Natural killer cell treated with Interleukin-12 subunit alpha and Interleukin-12 subunit beta and Interleukin-15 and Interleukin-18, amount 100 ng/mL, for 72 hours (primary cell): ENCODE measurements around the gene DNAJA4. TPM values are rescaled to one million over a fixed set of nuclear protein-coding genes. Genes with fewer than 3 reads are reported as not detected.

Experiments used
- ATAC-seq, 2 donors: fragments of 150-1000 bp; cut with Tn5 transposase in 1 of 2; sonication (Bioruptor Pico), chemical (Tn5 transposase) in 1 of 2; 2 replicates each; pipeline ENCODE4 v1.10.0; 2021
- DNase-seq: peaks from one replicate; pipeline ENCODE4 v3.0.0; 2022; ENCODE audit warnings: low spot score
- H3K27ac Mint-ChIP-seq, 2 donors: 1 replicate in 1 of 2; 2 replicates in 1 of 2; pipeline ENCODE4 v1.8.0; 2022; ENCODE audit warnings: mixed read lengths in 2 of 2, mild to moderate bottlenecking in 1 of 2, moderate library complexity in 1 of 2
- H3K27me3 Mint-ChIP-seq, 2 donors: 1 replicate in 1 of 2; 2 replicates in 1 of 2; pipeline ENCODE4 v1.8.0; 2022; ENCODE audit warnings: mixed read lengths in 2 of 2
- H3K36me3 Mint-ChIP-seq: one replicate; pipeline ENCODE4 v1.8.0; 2022; ENCODE audit warnings: mixed read lengths
- H3K4me1 Mint-ChIP-seq, 2 donors: 1 replicate in 1 of 2; 2 replicates in 1 of 2; pipeline ENCODE4 v1.8.0; 2022; ENCODE audit warnings: low read depth in 2 of 2, mixed read lengths in 2 of 2, mild to moderate bottlenecking in 1 of 2
- H3K4me3 Mint-ChIP-seq: one replicate; pipeline ENCODE4 v1.8.0; 2022; ENCODE audit warnings: mixed read lengths
- H3K9me3 Mint-ChIP-seq: 2 replicates; pipeline ENCODE4 v1.8.0; 2022; ENCODE audit warnings: mixed read lengths
- total RNA-seq, 2 donors: library from RNA; stranded (reverse); gene quantifications; one replicate each; pipeline ENCODE4 v1.2.3, GENCODE V29; 2022

Gene DNAJA4
- total RNA-seq, 2 donors from 2014 or later: 35.2 to 50.4 TPM

GRCh38 chr15:78304216-78305066 is 40.1 kb downstream of the DNAJA4 start:
- H3K27me3 Mint-ChIP-seq: peaks cover 0 to 4% of the 10 kb centered on the region in 2 donors

GRCh38 chr15:78306176-78306774 is 41.9 kb downstream of the DNAJA4 start:
- peaks cover 0 to 4% of the 10 kb centered on the region in 2 donors for H3K27me3 Mint-ChIP-seq
- H3K4me1 Mint-ChIP-seq: peaks cover 4 to 16% of the 10 kb centered on the region in 2 donors
- no peak for ATAC-seq
- H3K4me3 Mint-ChIP-seq: no peak overlapping the region
- no peak overlapping the region for H3K27ac Mint-ChIP-seq
- H3K36me3 Mint-ChIP-seq: no peaks in the 10 kb centered on the region
- no peak for DNase-seq
- H3K9me3 Mint-ChIP-seq: no peaks in the 10 kb centered on the region

More at GRCh38 chr15:78304216-78305066, 40.1 kb downstream of the DNAJA4 start:
- Mint-ChIP-seq H3K27ac (no peak overlapping the region), H3K9me3 (no peaks in the 10 kb centered on the region), H3K36me3 (no peaks in the 10 kb centered on the region), H3K4me3 (no peak overlapping the region), H3K4me1 (peaks cover 7 to 17% of the 10 kb centered on the region in 2 donors)
- DNase-seq (no peak), ATAC-seq (no peak)

GRCh38 chr15:78307976-78308375 is 43.6 kb downstream of the DNAJA4 start:
- ATAC-seq (no peak), DNase-seq (no peak)
- H3K27ac Mint-ChIP-seq: no peak overlapping the region

GRCh38 chr15:78308422-78309032 is 44.2 kb downstream of the DNAJA4 start:
- no peak overlapping the region for H3K4me3 Mint-ChIP-seq
- DNase-seq: peak; percentile 72

More at GRCh38 chr15:78307976-78308375, 43.6 kb downstream of the DNAJA4 start:
- Mint-ChIP-seq H3K9me3 (no peaks in the 10 kb centered on the region), H3K36me3 (no peaks in the 10 kb centered on the region), H3K4me3 (no peak overlapping the region), H3K27me3 (peaks cover 0 to 4% of the 10 kb centered on the region in 2 donors), H3K4me1 (no peaks in the 10 kb centered on the region)

GRCh38 chr15:78311292-78311691 is 46.9 kb downstream of the DNAJA4 start:
- Mint-ChIP-seq H3K36me3 (no peaks in the 10 kb centered on the region), H3K9me3 (no peaks in the 10 kb centered on the region), H3K27me3 (peaks cover 0 to 4% of the 10 kb centered on the region in 2 donors), H3K4me3 (no peak overlapping the region), H3K4me1 (no peaks in the 10 kb centered on the region), H3K27ac (no peak overlapping the region)
- DNase-seq (no peak), ATAC-seq (no peak)

More at GRCh38 chr15:78308422-78309032, 44.2 kb downstream of the DNAJA4 start:
- H3K27me3 Mint-ChIP-seq: peaks cover 0 to 4% of the 10 kb centered on the region in 2 donors
- H3K27ac Mint-ChIP-seq: no peak overlapping the region
- H3K36me3 Mint-ChIP-seq: no peaks in the 10 kb centered on the region
- ATAC-seq: peak; percentile 76
- no peaks in the 10 kb centered on the region for H3K9me3 Mint-ChIP-seq
- H3K4me1 Mint-ChIP-seq: no peaks in the 10 kb centered on the region

- ATAC-seq: no peak
- H3K4me3 Mint-ChIP-seq: no peak overlapping the region
- no peak overlapping the region for H3K27ac Mint-ChIP-seq
- no peaks in the 10 kb centered on the region for H3K4me1 Mint-ChIP-seq
- no peak for DNase-seq
- no peaks in the 10 kb centered on the region for H3K36me3 Mint-ChIP-seq
- H3K9me3 Mint-ChIP-seq: no peaks in the 10 kb centered on the region
- H3K27me3 Mint-ChIP-seq: peaks cover 0 to 6% of the 10 kb centered on the region in 2 donors
Measured at GRCh38 chr15:78312536-78312935, 48.2 kb downstream of the DNAJA4 start.

- Mint-ChIP-seq H3K27me3 (peaks cover 0 to 4% of the 10 kb centered on the region in 2 donors), H3K4me3 (no peak overlapping the region), H3K4me1 (no peaks in the 10 kb centered on the region), H3K9me3 (no peaks in the 10 kb centered on the region), H3K36me3 (no peaks in the 10 kb centered on the region), H3K27ac (no peak overlapping the region)
- no peak for DNase-seq
- no peak for ATAC-seq
Measured at GRCh38 chr15:78312957-78313356, 48.6 kb downstream of the DNAJA4 start.

GRCh38 chr15:78313383-78313782 is 49.0 kb downstream of the DNAJA4 start:
- no peak overlapping the region for H3K4me3 Mint-ChIP-seq
- no peaks in the 10 kb centered on the region for H3K9me3 Mint-ChIP-seq
- DNase-seq (no peak), ATAC-seq (no peak)
- H3K27me3 Mint-ChIP-seq: peaks cover 0 to 2% of the 10 kb centered on the region in 2 donors
- H3K4me1 Mint-ChIP-seq: no peaks in the 10 kb centered on the region
- no peaks in the 10 kb centered on the region for H3K36me3 Mint-ChIP-seq
- no peak overlapping the region for H3K27ac Mint-ChIP-seq

- DNase-seq: no peak
- Mint-ChIP-seq H3K27me3 (peaks cover 0 to 2% of the 10 kb centered on the region in 2 donors), H3K4me1 (no peaks in the 10 kb centered on the region)
Measured at GRCh38 chr15:78314181-78314581, 49.8 kb downstream of the DNAJA4 start.

GRCh38 chr15:78315686-78316282 is 51.4 kb downstream of the DNAJA4 start:
- Mint-ChIP-seq H3K4me1 (no peaks in the 10 kb centered on the region), H3K4me3 (no peak overlapping the region), H3K9me3 (no peaks in the 10 kb centered on the region), H3K36me3 (no peaks in the 10 kb centered on the region), H3K27ac (no peak overlapping the region), H3K27me3 (peaks cover 0 to 2% of the 10 kb centered on the region in 2 donors)
- ATAC-seq: peak in 1 of 2 donors; percentile 39
- DNase-seq: no peak

More at GRCh38 chr15:78314181-78314581, 49.8 kb downstream of the DNAJA4 start:
- Mint-ChIP-seq H3K9me3 (no peaks in the 10 kb centered on the region), H3K36me3 (no peaks in the 10 kb centered on the region), H3K27ac (no peak overlapping the region), H3K4me3 (no peak overlapping the region)
- ATAC-seq: no peak

- no peaks in the 10 kb centered on the region for H3K9me3 Mint-ChIP-seq
- H3K4me1 Mint-ChIP-seq: no peaks in the 10 kb centered on the region
- ATAC-seq (peak in 1 of 2 donors; percentile 75), DNase-seq (no peak)
- no peak overlapping the region for H3K4me3 Mint-ChIP-seq
- no peaks in the 10 kb centered on the region for H3K36me3 Mint-ChIP-seq
- H3K27ac Mint-ChIP-seq: no peak overlapping the region
- peaks cover 0 to 2% of the 10 kb centered on the region in 2 donors for H3K27me3 Mint-ChIP-seq
Measured at GRCh38 chr15:78316283-78317083, 52.1 kb downstream of the DNAJA4 start.

GRCh38 chr15:78317145-78317836 is 52.9 kb downstream of the DNAJA4 start:
- peaks cover 0 to 2% of the 10 kb centered on the region in 2 donors for H3K27me3 Mint-ChIP-seq
- no peak overlapping the region for H3K4me3 Mint-ChIP-seq
- H3K36me3 Mint-ChIP-seq: no peaks in the 10 kb centered on the region
- no peaks in the 10 kb centered on the region for H3K4me1 Mint-ChIP-seq
- no peaks in the 10 kb centered on the region for H3K9me3 Mint-ChIP-seq
- ATAC-seq: no peak
- DNase-seq: peak; percentile 53
- H3K27ac Mint-ChIP-seq: no peak overlapping the region
